Gastrocnemius medialis (tissue), 4 donors: ENCODE data around the gene MAU2.

Experiments used
- POLR2A ChIP-seq, 2 donors: fragments of 450-650 bp; IDR thresholded peaks; one replicate each; pipeline ENCODE4 v1.6.1; 2017; ENCODE audit warnings: antibody characterized with exemption in 2 of 2, mild to moderate bottlenecking in 2 of 2, moderate library complexity in 2 of 2
- TF ChIP-seq, protein P1 (sequence below), 5 experiments: fragments of 450-650 bp in 3 of 5; fragments of 200-600 bp in 2 of 5; sonication (generic) in 2 of 5; IDR thresholded peaks in 4 of 5; conservative IDR thresholded peaks in 1 of 5; 1 replicate in 4 of 5; 2 replicates in 1 of 5; pipeline ENCODE4 v1.5.1; 2016 to 2019; ENCODE audit warnings: antibody characterized with exemption in 5 of 5, mild to moderate bottlenecking in 3 of 5, moderate library complexity in 3 of 5

DNA sequence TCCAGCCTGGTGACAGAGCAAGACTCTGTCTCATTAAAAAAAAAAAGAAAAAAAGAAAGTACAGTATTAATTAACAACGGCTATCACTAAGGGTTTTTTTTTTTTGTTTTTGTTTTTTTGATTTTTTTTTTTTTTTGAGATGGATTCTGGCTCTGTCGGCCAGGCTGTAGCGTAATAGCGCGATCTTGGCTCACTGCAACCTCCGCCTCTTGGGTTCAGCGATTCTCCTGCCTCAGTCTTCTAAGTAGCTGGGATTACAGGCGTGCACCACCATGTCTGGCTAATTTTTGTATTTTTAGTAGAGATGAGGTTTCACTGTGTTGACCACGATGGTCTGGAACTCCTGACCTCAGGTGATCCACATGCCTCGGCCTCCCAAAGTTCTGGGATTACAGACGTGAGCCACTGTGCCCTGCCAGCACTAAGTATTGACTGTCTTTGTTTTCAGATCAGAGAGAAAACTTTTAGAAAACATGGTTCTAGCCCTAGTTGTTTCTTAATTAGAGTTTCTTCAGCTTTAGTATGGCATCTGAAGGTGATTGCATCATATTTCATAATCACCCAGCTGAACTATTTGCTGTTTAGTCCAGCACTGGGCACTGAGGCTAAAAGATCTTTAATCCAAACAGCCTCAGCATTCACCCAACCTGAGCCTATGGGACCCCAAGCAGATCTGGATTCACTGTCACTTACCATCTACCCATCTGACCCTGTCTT is 82.2 kb downstream of the MAU2 start:
- TF ChIP-seq, protein P1, sequence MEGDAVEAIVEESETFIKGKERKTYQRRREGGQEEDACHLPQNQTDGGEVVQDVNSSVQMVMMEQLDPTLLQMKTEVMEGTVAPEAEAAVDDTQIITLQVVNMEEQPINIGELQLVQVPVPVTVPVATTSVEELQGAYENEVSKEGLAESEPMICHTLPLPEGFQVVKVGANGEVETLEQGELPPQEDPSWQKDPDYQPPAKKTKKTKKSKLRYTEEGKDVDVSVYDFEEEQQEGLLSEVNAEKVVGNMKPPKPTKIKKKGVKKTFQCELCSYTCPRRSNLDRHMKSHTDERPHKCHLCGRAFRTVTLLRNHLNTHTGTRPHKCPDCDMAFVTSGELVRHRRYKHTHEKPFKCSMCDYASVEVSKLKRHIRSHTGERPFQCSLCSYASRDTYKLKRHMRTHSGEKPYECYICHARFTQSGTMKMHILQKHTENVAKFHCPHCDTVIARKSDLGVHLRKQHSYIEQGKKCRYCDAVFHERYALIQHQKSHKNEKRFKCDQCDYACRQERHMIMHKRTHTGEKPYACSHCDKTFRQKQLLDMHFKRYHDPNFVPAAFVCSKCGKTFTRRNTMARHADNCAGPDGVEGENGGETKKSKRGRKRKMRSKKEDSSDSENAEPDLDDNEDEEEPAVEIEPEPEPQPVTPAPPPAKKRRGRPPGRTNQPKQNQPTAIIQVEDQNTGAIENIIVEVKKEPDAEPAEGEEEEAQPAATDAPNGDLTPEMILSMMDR (IDR thresholded peaks at IDR 0.05 in 4 of 5, conservative IDR thresholded peaks at IDR 0.05 in 1 of 5) = no peak
- no peak for TF ChIP-seq POLR2A (IDR thresholded peaks at IDR 0.05)
